GM20431 (cell line): ENCODE data around the gene ZNHIT3.
"Not testable (repeated sequence)": the region's sequence is repeated elsewhere in the genome, so short reads cannot be mapped to it uniquely, and the experiment has no call there.

ENCODE experiments used
- in situ Hi-C: fragments of 300-500 bp; cut with MseI, MboI; formaldehyde crosslinking; loops from one replicate; pipeline ENCODE4 v1.15.0; 2020; ENCODE audit warnings: low sequenced_read_pairs; ENCODE audit not compliant: unreplicated experiment

ZNHIT3 gene

DNA sequence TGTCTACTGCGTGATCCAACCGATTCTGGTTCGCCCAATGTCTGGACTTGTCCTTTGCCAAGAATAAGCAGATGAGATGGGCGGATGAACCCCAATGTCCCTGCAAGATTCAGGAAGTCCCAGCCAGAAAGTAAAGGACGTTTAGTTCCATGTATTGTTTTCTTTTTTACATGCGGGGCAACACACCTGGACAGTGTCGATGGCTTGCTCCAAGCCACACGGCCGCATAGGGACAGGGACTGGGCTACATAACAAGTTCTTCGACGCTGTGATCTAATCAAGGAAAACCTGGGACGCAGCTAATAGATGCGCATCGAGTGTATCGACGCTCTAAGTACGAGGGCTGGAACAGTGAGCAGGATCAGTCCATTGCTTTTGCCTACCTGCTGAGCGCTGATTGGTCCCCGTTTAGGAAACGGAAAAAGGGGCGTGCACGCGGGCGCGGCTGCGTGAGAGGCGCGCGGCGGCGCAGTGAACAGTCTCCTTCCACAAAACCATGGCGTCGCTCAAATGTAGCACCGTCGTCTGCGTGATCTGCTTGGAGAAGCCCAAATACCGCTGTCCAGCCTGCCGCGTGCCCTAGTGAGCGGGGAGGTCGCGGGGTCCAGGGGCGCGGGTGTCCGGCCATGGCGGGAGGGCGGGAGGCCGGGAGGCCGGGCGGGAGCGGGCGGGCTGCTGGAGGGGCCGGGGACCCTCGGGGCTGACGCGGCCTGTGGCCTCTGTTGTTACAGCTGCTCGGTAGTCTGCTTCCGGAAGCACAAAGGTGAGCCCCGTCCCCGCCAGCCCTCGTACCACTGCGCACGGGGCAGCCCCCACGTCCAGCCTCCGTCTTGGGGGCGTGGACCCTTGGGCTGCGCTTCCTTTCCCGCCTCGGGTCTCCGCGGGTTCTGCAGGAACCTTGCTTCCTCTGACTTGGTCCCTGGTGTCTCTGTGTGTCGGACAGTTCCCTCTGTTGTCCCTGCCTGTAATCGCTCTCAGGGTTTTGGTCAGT, at the start of gene ZNHIT3:
Gene ZNHIT3 (plus strand): TSS at position 478 of the 991 bp plus-strand sequence. CDS start 19 bp downstream, at position 497.
- in situ Hi-C loops: loop anchor here (25.0 kb wide), 1 partner anchor 299 kb away; the partner anchor contains the start of genes CCL3L1, CCL3L3 and TBC1D3B

DNA sequence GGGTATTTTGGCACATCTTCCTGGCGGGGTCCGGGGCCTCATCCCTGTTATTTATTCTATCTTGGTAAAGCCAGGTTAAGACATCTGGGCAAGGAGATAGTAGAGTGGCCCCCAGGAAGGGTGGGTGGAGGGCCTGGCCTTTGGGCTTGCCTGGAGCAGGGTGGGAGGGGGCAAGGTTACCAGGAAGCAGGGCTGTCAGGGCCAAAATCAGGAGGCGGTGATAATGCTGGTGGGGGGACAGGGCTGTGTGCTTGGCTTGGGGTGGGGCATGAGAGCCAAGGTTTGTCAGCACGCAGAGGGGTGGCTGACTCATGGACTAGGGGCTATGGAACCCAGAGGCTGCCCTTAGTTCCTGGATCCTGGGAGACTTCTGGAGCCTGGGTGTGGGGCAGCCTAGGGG, 44.7 kb upstream of the ZNHIT3 start:
- in situ Hi-C loops: not testable (repeated sequence)

DNA sequence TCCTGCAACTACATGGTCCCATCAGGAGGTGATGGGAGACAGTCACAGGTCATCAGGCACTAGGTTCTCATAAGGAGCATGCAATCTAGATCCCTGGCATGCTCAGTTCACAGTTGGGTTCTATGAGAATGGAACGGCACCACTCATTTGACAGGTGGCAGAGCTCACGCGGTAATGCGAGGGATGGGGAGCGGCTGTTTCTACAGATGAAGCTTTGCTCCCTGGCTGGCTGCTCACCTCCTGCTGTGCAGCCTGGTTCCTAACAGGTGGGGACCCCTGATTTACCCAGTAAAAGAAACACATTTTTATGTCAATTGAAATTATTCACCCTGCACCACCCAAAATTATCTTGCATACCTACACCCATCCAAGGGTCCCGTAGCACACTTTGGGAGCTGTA, 42.7 kb upstream of the ZNHIT3 start:
- in situ Hi-C loops: no loop called here

DNA sequence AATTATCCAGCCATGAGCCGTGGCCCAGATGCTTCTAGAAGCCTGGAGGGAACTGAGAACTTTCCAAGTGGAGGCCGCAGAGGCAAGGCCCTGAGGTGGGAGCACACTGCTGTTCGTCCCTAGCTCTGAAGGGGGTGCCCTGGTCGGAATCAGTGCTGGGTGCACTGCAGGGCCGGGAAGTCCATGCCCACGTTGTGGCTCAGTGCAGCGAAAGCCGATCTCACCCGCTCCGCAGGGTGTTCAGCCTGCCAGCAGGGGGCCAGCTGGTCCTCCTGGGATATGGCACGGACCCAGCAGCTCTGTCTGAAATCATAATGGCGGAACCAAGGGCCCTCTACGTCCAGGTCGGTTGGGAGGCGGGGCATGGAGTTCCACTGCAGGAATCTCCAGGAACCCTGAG, 36.5 kb upstream of the ZNHIT3 start:
- in situ Hi-C loops: not testable (repeated sequence)

DNA sequence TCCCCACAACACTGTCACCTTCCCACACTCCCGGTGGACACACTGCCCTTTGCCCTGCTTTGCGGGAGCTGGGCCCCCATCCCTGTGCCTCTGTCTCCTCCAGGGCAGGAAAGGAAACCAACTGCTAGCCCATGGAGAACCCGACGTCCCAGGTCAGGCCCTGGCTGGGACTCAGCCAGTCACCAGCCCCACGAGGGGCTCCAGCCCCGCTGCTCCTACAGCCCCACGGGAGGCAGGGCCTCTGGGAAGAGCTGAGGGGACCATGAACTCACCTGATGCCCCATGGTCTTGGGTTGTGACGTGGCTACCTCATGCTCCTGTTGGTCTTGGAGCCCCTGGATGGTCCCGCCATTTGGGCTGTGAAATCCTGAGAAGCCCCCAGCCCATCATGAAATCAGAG, 33.6 kb upstream of the ZNHIT3 start:
- in situ Hi-C loops: not testable (repeated sequence)

DNA sequence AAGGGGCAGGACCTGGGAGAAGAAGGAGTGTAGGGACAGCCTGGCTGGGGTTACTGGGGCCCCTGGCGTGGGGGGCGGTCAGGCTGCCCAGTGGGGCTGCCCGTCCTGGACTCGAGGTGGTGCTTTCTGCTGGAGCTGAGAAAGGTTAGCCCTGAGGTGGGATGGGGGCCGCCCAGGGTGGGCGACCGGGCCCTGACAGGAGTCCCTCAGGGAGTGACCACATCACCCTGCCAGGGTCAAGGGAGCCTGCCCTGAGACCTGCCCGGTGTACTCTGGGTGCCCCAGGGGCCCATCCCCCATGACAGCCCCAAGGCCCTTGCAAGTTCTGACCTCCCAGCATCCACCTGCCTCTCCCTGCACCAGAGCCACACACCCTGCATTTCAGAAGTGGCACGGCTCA, 28.8 kb upstream of the ZNHIT3 start:
- in situ Hi-C loops: not testable (repeated sequence)

DNA sequence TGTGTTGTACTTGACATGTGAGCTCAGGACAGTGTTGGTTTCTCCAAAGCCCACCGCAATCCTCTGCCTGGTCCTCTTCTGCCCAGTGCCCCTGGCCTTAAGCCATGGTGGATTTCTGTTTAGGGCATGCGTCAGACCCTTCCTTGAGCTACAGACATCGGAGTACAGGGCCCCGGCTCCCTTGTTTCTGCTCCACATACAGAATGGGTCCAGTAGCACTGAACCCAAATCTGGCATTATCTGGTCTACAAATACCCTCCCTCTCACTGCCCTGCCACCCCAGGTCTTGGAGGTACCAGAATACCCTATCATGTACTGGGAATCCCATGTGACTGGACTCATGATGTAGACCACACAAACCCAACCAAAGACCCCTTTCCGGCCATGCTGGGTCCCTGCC, 27.4 kb upstream of the ZNHIT3 start:
- in situ Hi-C loops: no loop called here

DNA sequence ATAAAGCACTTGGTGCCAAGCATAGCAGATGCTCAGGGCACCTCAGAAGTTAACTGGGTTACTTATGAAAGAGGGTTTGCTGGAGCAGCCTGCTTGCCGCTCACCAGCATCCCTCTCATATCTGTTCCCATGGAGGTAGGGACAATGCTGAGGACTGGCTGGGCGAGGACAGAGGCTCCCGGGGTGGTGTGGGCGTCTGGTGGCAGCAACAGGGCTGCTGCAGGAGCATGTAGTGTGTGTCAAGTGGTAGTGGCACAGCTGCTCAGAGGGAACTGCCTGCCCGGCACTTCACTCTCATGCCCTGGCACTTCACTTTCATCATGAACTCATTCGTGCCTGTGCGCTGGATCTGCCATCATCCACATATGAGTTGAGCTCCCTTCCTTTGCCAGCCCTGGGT, 26.9 kb upstream of the ZNHIT3 start:
- in situ Hi-C loops: no loop called here

DNA sequence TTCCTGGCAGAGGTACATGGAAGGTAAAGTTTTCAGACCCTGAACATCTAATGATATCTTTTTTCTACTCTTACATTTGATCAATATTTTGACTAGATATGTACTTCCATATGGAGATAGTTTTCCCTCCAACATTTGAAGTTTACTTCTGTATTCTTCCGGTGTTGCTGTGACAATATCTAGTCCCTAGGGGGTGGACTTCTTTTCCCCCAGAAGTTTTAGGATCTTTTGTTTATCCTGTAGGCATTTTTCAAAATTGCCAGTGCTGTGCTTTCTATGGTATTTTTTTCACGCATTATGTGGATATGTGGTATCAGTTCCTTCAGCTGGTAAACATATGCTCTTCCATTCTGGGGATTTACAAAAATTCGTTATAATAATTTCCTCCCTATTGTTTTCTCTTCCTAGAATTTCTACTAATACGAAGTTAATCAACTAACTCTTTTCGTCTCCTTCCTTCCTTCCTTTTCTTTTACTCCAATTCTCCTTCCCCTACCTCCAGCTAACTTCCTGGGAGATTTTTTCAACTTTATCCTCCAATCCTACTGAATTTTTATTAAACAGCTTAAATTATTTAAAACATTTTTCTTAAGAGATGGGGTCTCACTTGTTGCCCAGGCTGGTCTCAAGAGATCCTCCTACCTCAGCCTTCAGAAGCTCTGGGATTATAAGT, 26.1 kb upstream of the ZNHIT3 start:
- in situ Hi-C loops: no loop called here

DNA sequence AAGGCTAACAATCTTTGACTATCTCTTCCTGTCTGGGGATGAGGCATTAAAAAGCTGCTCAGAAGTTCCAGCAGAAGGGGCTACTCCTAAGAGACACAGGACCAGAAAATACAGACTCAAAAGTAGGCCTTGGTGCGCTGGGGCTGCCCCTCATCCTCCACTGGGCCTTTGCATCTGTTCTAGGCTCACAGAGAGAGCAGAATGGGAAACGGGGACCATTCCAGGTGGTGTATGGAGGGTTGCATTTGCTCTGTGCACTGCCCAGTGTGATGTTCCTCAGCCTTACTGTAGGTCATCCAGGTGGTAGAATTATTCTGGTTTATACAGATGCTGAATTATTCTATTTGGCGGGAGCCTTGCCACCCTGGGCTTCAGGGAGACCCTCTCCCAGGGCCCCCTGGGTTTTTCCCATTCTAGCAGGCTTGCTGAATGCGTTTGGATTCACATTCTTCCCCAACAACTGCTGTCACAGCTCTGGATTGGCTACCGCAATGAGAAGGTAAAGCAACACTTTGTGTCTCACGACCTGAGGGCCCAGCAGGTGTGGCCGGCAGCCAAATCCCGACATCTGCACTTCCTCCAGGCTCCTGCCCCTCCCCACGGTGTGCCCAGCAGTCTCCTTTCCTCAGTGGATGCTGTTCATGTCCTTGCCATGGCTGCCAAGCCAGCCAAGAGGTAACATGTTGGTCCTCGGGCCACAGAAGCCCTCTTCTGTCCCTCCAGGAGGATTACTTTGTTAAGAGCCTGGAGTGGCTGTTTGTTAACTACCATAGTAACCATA, 25.0 kb upstream of the ZNHIT3 start:
- in situ Hi-C loops: no loop called here

DNA sequence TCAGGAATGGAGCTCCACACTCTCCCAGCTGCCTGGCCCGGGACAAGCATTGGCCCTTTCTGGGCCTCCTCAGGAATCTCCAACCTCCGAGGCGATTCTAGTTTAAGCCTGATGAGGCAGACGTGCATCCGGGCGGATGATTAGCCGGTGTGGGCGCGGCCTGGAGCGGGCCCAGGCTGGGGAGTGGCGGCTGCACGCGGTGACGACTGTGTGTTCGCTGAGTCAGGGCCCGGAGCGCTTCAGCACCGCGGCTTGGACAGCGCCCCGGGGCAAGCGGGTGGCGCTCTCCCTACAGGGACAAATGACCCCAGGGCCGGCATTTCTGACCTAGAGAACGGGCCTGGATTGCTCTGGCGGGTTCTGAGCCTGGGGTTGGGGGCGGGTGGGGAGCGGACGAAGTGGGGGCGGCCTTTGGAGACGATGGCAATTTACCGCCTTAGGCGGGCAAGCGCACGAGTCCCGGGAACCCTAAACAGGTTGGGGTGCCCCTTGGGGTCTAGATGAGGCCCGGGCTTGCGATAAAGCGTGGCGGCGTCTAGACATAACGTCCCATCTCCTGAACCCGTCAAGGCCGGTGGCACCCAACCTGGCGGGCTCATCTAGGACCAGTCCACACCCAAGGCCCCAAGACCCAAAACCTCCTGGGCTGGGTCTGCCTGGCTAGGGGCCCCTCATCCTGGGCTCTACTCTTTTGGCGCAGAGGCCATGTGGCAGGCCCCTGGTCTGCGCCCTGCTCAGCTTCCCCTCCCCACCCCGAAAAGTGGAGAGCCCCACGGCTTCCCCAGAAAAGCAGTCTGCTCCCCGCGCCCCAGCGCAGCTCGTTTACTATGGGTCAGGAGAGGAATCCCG, 22.3 kb upstream of the ZNHIT3 start:
- in situ Hi-C loops: no loop called here

DNA sequence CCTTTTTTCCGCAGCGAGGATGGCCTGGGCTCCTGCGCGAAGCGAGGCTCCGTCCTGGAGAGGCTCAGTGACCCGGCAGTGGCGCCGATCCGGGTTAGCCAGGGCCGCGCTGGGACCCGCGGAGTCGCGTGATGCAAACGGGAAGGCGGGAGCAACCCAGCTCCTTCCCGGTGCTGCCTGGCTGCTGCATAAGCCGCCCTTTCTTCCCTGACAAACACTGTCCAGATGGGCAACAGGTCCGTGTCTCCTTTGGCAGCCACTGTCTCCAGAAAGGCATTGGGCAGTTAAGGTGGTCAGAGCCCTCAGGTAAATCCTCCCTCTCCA, 21.8 kb upstream of the ZNHIT3 start:
- in situ Hi-C loops: no loop called here

DNA sequence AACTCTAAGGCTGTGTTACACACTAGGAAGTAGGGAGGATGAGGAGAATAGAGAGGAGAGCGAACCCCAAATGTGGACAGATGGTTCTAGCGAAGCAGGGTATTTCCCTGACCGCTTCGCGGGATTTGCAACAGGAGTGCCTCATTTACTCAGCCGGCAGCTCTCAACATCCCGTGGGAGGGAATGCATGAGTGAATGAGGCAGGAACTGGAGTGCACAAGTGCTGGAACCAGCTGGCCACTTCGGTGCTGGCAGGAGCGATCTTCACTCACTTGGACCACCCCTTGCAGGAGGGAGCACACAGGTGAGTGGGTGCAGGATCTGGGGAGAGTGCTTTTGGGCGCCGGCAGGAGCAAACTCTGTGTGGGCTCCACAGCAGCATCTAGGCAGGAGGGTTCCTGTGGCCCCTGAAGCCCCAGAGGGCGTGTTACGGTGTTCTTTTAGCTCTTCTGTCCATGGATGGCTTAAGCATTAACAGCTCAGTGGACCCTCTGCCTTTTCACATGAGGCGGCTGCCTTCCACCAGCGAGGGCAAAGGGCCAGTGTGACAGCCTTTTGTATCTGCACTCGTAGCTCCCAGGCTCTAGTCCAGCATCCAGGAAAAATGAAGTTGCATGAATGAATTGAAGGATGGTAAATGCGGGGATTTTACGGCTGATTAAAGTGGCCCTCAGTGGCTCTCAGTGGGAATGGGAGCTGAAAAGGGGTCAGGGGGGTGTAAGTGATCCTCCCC, 17.4 kb upstream of the ZNHIT3 start:
- in situ Hi-C loops: no loop called here

DNA sequence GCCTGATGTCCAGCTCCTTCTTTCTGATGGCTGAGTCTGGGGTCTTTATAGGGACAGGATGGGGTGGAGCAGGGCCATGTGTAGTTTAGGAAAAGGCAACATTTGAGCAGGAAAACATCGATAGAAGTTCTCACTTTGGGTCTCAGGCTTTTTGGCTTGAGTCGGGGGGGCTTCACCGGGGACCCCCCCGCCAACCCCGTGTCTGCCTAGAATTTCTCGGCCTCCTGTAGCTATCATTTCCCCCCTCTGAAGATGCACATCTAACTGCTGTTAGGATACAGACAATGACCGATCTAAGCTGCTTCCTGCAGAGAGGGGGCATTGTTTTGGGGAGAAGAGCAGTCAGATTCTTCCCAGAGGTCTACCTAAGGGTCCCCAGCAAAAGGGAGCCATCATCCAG, 16.7 kb upstream of the ZNHIT3 start:
- in situ Hi-C loops: no loop called here

DNA sequence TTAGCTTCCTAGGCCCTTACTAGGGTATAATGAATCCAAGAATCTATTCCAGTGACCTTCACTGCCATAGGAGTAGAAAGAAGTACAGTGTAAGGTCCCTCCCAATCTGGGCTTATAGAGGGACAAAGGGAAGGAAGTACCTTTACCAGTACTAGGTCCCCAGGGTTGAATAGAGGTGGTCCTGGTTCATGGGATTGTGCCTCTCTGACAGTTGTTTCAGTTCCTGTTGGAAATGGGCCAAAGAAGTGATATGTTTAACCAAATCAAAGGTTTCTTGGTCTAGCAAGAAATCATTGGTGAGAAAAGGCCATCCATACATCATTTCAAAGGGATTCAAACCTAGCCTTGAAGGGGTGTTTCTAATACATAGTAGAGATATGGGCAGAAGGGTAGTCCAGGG, 16.0 kb upstream of the ZNHIT3 start:
- in situ Hi-C loops: no loop called here

DNA sequence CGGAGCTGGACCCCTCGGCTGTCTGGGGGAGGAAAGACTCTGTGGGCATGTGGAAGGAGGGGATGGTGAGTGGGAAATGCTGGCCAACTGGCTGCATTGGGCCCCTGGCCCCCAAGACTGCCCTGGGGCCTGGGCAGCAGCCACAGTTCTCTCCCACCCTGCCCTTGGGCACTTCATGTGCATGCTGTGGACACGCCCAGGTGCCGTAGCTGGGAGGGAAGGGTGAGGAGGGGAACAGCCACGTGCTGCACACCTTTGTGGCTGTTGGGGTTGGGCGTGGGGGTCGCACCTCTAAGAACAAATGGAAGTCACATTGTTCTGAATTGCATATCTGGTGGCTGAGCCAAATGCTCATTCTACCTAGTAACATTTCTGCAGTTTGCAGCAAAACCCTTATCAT, 11.9 kb upstream of the ZNHIT3 start:
- in situ Hi-C loops: no loop called here

DNA sequence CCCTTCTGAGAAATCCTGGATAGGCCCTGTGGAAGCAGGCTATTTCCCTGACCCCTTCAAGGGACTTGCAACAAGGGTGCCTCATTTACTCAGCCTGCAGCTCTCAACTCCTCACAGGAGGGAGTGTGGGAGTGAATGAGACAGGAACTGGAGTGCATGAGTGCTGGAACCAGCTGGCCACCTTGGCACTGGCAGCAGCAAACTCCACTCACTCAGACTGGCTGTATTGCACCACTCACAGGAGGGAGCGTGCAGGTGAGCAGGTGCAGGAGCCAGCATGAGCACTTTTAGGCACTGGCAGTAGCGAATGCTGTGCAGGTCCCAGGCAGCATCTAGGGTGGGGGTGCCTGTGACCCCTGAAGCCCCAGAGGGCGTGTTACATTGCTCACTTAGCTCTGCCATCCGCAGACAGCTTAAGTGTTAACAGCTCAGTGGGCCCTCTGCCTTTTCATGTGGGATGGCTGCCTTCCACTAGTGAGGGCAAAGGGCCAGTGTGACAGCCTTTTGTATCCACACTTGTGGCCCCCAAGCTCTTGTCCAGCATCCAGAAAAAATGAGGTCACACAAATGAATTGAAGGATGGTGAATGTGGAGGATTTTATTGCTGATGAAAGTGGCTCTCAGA, 11.0 kb upstream of the ZNHIT3 start:
- in situ Hi-C loops: loop anchor here (25.0 kb wide), 1 partner anchor 288 kb away; the partner anchor contains the start of genes CCL3L1, CCL3L3 and TBC1D3B

DNA sequence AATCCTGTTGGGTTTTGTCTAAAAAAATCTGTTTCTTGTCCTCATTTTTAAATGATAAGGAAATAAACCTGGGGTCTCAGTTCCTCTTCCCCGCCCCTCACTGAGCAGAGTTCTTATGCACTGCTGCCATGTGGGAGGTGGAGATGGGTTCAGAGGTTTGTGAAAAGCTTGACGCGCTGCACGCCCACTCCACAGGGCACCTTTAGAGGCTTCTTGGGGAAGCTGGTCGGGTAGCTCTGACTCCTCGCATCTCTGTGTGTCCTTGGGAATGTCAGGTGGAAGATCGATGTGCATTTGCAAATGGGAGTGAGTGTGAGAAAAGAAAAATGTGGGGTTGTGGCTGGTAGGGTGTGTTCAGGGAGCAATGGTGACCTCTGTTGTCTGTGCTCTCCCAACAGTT, 4.7 kb upstream of the ZNHIT3 start:
- in situ Hi-C loops: loop anchor here (25.0 kb wide), 1 partner anchor 295 kb away; the partner anchor contains the start of genes CCL3L1, CCL3L3 and TBC1D3B
